AG04450 (cell line): ENCODE data around the gene C7. TPM values are rescaled to one million over a fixed set of nuclear protein-coding genes. Genes with fewer than 3 reads are reported as not detected.

ENCODE experiments used
- CTCF ChIA-PET: fragments of 300-600, 350-600 bp; formaldehyde crosslinking; extraction: SDS; loops from one replicate; lab custom pipeline; 2022; ENCODE audit warnings: antibody characterized with exemption, inconsistent platforms; lab: Charles Lee
- POLR2A ChIA-PET: fragments of 350-600 bp; formaldehyde crosslinking; extraction: SDS; loops from one replicate; lab custom pipeline; 2021; ENCODE audit warnings: antibody characterized with exemption, inconsistent platforms; lab: Yijun Ruan, JAX
- DNase-seq: peaks from one replicate; pipeline ENCODE4 v3.0.0-alpha.2; 2011; ENCODE audit warnings: low read depth, low spot score
- H3K27ac ChIP-seq: one replicate; pipeline ENCODE4 v1.5.1; 2012; ENCODE audit warnings: low read depth, low read length, control low read depth
- H3K27me3 ChIP-seq: one replicate; pipeline ENCODE4 v1.6.0; 2012; ENCODE audit warnings: low read length; ENCODE audit not compliant: control insufficient read depth, insufficient read depth
- H3K4me3 ChIP-seq: 2 replicates; pipeline ENCODE4 v1.5.1; 2011; ENCODE audit warnings: mild to moderate bottlenecking, low read depth, low read length, control low read depth
- H3K9me3 ChIP-seq: 2 replicates; pipeline ENCODE4 v1.5.1; 2012; ENCODE audit warnings: low read length; ENCODE audit not compliant: control insufficient read depth, insufficient read depth
- CTCF ChIP-seq: IDR thresholded peaks from 2 replicates; pipeline ENCODE4 v1.5.1; 2011; ENCODE audit warnings: low read depth, low read length, control low read depth, inconsistent platforms
- polyA plus RNA-seq: library from polyadenylated mRNA; depleted of rRNA; stranded (reverse); fragments of >200 nt; gene quantifications from 2 replicates; pipeline ENCODE4 v1.2.3, GENCODE V29; 2011

Gene C7
- polyA plus RNA-seq, 1 experiment, result 14.4 TPM

- CTCF ChIA-PET, result interaction anchor here (0.5 to 3.4 kb wide), 103 partner anchors 10 to 1326 kb away, joined by 3 to 69 read pairs (median 4); no protein-coding TSS in a partner anchor
- H3K4me3 ChIP-seq, result no peak overlapping the region
- H3K27ac ChIP-seq, result no peak overlapping the region
- no peaks in the 10 kb centered on the region for H3K27me3 ChIP-seq
- POLR2A ChIA-PET, result interaction anchor here (0.6 kb wide), 1 partner anchor 366 kb away, joined by 3 read pairs; no protein-coding TSS in a partner anchor
- TF ChIP-seq CTCF, result no peak
- DNase-seq, result no peak
- no peaks in the 10 kb centered on the region for H3K9me3 ChIP-seq
These were observed 4.3 kb upstream of the C7 start for GRCh38 chr5:40904994-40905306.

- POLR2A ChIA-PET, result no interaction called here
These were observed 2.9 kb upstream of the C7 start for GRCh38 chr5:40906351-40906751.

GRCh38 chr5:40909723-40910122 lies 426 bp downstream of the C7 start:
- Histone ChIP-seq H3K27me3 (no peaks in the 10 kb centered on the region), H3K9me3 (no peaks in the 10 kb centered on the region), H3K27ac (no peak overlapping the region), H3K4me3 (no peak overlapping the region)
- POLR2A ChIA-PET, result no interaction called here
- no peak for TF ChIP-seq CTCF
- no peak for DNase-seq
- CTCF ChIA-PET, result interaction anchor here (0.6 to 1.4 kb wide), 2 partner anchors 279 to 360 kb away, joined by 3 read pairs; no protein-coding TSS in a partner anchor

More at GRCh38 chr5:40906351-40906751, 2.9 kb upstream of the C7 start:
- no peak overlapping the region for H3K4me3 ChIP-seq
- DNase-seq, result no peak
- no peak overlapping the region for H3K27ac ChIP-seq
- CTCF ChIA-PET, result interaction anchor here (0.5 to 2.3 kb wide), 4 partner anchors 9 to 801 kb away, joined by 3 to 21 read pairs (median 4); no protein-coding TSS in a partner anchor
- TF ChIP-seq CTCF, result no peak
- H3K27me3 ChIP-seq, result no peaks in the 10 kb centered on the region
- H3K9me3 ChIP-seq, result no peaks in the 10 kb centered on the region

GRCh38 chr5:40911266-40911665 lies 2.0 kb downstream of the C7 start:
- Histone ChIP-seq H3K27me3 (no peaks in the 10 kb centered on the region), H3K27ac (no peak overlapping the region), H3K4me3 (no peak overlapping the region), H3K9me3 (no peaks in the 10 kb centered on the region)
- TF ChIP-seq CTCF, result no peak
- ChIA-PET POLR2A (no interaction called here), CTCF (interaction anchor here (0.6 to 1.4 kb wide), 2 partner anchors 16 to 359 kb away, joined by 3 to 5 read pairs; no protein-coding TSS in a partner anchor)
- DNase-seq, result no peak

- CTCF ChIA-PET, result interaction anchor here (0.5 to 3.8 kb wide), 2 partner anchors 10 to 28 kb away, joined by 3 to 21 read pairs; no protein-coding TSS in a partner anchor
- no peak for TF ChIP-seq CTCF
- Histone ChIP-seq H3K9me3 (no peaks in the 10 kb centered on the region), H3K4me3 (no peak overlapping the region), H3K27me3 (no peaks in the 10 kb centered on the region), H3K27ac (no peak overlapping the region)
- POLR2A ChIA-PET, result no interaction called here
- DNase-seq, result no peak
These were observed 5.5 kb downstream of the C7 start for GRCh38 chr5:40914835-40915234.
